ENCODE data around the gene NADK2. TPM values are rescaled to one million over a fixed set of nuclear protein-coding genes. Genes with fewer than 3 reads are reported as not detected.

Gene NADK2
- total RNA-seq, 1 experiment from 2014 or later, result 12.2 TPM

GRCh38 chr5:36180556-36181350 is 61.0 kb downstream of the NADK2 start:
- no peak overlapping the region for H2BK120ac ChIP-seq (ENCODE audit: low read depth, low read length, poor library complexity, severe bottlenecking)
- Mint-ChIP-seq H3K4me1 (no peaks in the 10 kb centered on the region), H3K27me3 (ENCODE audit: low read depth) (no peaks in the 10 kb centered on the region), H3K27ac (no peak overlapping the region), H3K36me3 (ENCODE audit: insufficient read depth in 1 of 3, low read depth in 3 of 3) (peaks cover 48 to 86% (median 82%) of the 10 kb centered on the region in 3 experiments), H3K9me3 (peaks cover 0 to 5% of the 10 kb centered on the region in 2 experiments; a peak in 4 of 5 replicates), H3K4me3 (no peak overlapping the region)
- H3K27me3 ChIP-seq (ENCODE audit: insufficient read depth, low read length), result no peaks in the 10 kb centered on the region
- no peak overlapping the region for H4K8ac ChIP-seq (replicated peaks; ENCODE audit: insufficient read length, low read depth, low read length)
- TF ChIP-seq CTCF (conservative IDR thresholded peaks at IDR 0.05), result no peak
- H3K18ac ChIP-seq (ENCODE audit: insufficient read length, low read depth, low read length), result no peak overlapping the region
- no peaks in the 10 kb centered on the region for H3K79me2 ChIP-seq (ENCODE audit: insufficient read depth, low read length)
- H4K5ac ChIP-seq (ENCODE audit: insufficient read length, low read depth, low read length), result no peak overlapping the region
- H3K4me2 ChIP-seq (ENCODE audit: insufficient read depth, insufficient read length, low read length), result no peak overlapping the region
- H2BK20ac ChIP-seq (ENCODE audit: low read depth, low read length, poor library complexity, severe bottlenecking), result no peak overlapping the region
- H3K56ac ChIP-seq (ENCODE audit: insufficient read length, low read depth, low read length), result no peak overlapping the region
- H3K23ac ChIP-seq (ENCODE audit: insufficient read length, low read depth, low read length), result no peak overlapping the region
- no peak overlapping the region for H3K9ac ChIP-seq (ENCODE audit: extremely low read depth, insufficient read length, low read length)
- H2BK12ac ChIP-seq (ENCODE audit: insufficient read length, low read depth, low read length), result no peak overlapping the region
- H3T11ph ChIP-seq (ENCODE audit: low read length), result no peak overlapping the region
- no peak overlapping the region for H3K14ac ChIP-seq (ENCODE audit: insufficient read depth, low read length)
- no peak overlapping the region for H3K4ac ChIP-seq (ENCODE audit: low read depth, low read length)
- H2AK5ac ChIP-seq (ENCODE audit: insufficient read length, low read length), result no peak overlapping the region
- no peak for DNase-seq
- H4K91ac ChIP-seq (ENCODE audit: insufficient read length, low read depth, low read length), result no peak overlapping the region
- no peaks in the 10 kb centered on the region for H3K79me1 ChIP-seq (ENCODE audit: insufficient read depth, low read depth, low read length, poor library complexity, severe bottlenecking)
- H2AFZ ChIP-seq (ENCODE audit: low read length), result no peak overlapping the region
- no peaks in the 10 kb centered on the region for H4K20me1 ChIP-seq (ENCODE audit: control insufficient read depth, insufficient read depth, insufficient read length)
- H3K23me2 ChIP-seq (ENCODE audit: insufficient read length, low read depth, low read length, poor library complexity, severe bottlenecking), result no peaks in the 10 kb centered on the region
- H2BK15ac ChIP-seq (ENCODE audit: low read depth, low read length), result no peak overlapping the region
- no CpG with 5 or more reads among the region's 2 CpGs for WGBS (ENCODE audit: extremely low coverage, insufficient read length, low lambda C conversion rate)
- no peaks in the 10 kb centered on the region for H3K9me3 ChIP-seq (ENCODE audit: control insufficient read depth, low read depth, low read length)
- no peak overlapping the region for H2BK5ac ChIP-seq (ENCODE audit: insufficient read length, low read length)
- H3K4me1 ChIP-seq (ENCODE audit: insufficient read depth, low read length), result no peaks in the 10 kb centered on the region
- H3K27ac ChIP-seq (ENCODE audit: insufficient read length, low read depth, low read length), result no peak overlapping the region
